22Rv1 (cell line): ENCODE measurements around the gene KAT2A.

Source experiments
- ZFX ChIP-seq: fragments of 450-650 bp; IDR thresholded peaks from 2 replicates; pipeline ENCODE4 v1.6.1; 2017; ENCODE audit warnings: antibody characterized with exemption, borderline replicate concordance
- TF ChIP-seq, protein P1 (sequence below): fragments of 450-650 bp; IDR thresholded peaks from 2 replicates; pipeline ENCODE4 v1.5.1; 2017; ENCODE audit warnings: mild to moderate bottlenecking

DNA sequence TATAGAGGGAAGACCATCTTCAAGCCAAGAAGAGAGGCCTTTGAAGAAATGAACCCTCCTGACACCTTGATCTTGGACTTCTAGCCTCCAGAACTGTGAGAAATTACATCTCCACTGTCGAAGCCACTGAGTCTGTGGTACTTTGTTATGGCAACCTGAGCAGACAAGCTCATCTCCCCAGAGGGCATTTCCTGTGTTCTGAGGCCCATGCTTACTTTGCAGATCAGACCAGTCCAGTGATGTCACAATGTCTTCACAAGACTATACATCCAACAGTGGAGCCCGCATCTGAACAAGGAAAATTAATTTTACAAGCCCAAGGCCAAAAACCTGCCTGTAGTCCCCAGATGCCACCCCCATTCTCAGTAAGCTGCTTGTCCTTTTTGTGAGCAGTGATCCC is 56.0 kb downstream of the KAT2A start:
- TF ChIP-seq, protein P1, sequence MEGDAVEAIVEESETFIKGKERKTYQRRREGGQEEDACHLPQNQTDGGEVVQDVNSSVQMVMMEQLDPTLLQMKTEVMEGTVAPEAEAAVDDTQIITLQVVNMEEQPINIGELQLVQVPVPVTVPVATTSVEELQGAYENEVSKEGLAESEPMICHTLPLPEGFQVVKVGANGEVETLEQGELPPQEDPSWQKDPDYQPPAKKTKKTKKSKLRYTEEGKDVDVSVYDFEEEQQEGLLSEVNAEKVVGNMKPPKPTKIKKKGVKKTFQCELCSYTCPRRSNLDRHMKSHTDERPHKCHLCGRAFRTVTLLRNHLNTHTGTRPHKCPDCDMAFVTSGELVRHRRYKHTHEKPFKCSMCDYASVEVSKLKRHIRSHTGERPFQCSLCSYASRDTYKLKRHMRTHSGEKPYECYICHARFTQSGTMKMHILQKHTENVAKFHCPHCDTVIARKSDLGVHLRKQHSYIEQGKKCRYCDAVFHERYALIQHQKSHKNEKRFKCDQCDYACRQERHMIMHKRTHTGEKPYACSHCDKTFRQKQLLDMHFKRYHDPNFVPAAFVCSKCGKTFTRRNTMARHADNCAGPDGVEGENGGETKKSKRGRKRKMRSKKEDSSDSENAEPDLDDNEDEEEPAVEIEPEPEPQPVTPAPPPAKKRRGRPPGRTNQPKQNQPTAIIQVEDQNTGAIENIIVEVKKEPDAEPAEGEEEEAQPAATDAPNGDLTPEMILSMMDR: no peak
- TF ChIP-seq ZFX: no peak
